B cell (primary cell): ENCODE measurements around the gene KCNJ1. TPM values are rescaled to one million over a fixed set of nuclear protein-coding genes. Genes with fewer than 3 reads are reported as not detected.

Experiments
- ATAC-seq: fragments of 200-7000 bp; cut with Tn5 transposase; one replicate; pipeline ENCODE4 v1.10.0; 2021; ENCODE audit warnings: low read depth, mild to moderate bottlenecking, moderate number of reproducible peaks, moderate library complexity
- CTCF ChIA-PET: fragments of 350-600 bp; sonication (Branson Sonifier 250); formaldehyde crosslinking; loops from one replicate; lab custom pipeline; 2021; ENCODE audit warnings: antibody characterized with exemption, inconsistent platforms; lab: Charles Lee
- POLR2A ChIA-PET: fragments of 350-600 bp; sonication (Branson Sonifier 250); formaldehyde crosslinking; loops from one replicate; lab custom pipeline; 2021; ENCODE audit warnings: antibody characterized with exemption; lab: Charles Lee
- DNase-seq: peaks from one replicate; pipeline ENCODE4 v3.0.0; 2013
- H2AFZ ChIP-seq: 2 replicates; pipeline ENCODE4 v1.6.1; 2012; ENCODE audit warnings: mild to moderate bottlenecking, low read depth, low read length; ENCODE audit not compliant: insufficient read depth, poor library complexity, severe bottlenecking
- H3K27ac ChIP-seq, 2 donors: 1 replicate in 1 of 2; 2 replicates in 1 of 2; pipeline ENCODE4 v1.5.1; 2012 to 2013; ENCODE audit warnings: low read length in 2 of 2, mild to moderate bottlenecking in 2 of 2, moderate library complexity in 1 of 2
- H3K27me3 ChIP-seq, 4 experiments: fragments of 200-600 bp in 1 of 4; sonication (generic) in 1 of 4; replicated peaks in 1 of 4; 1 replicate in 2 of 4; 2 replicates in 2 of 4; pipeline versions ENCODE4 v1.6.1 to v1.7.0; 2013 to 2016; ENCODE audit warnings: low read length in 3 of 4, mild to moderate bottlenecking in 2 of 4, mixed read lengths in 1 of 4, moderate library complexity in 1 of 4; ENCODE audit not compliant: insufficient read depth in 4 of 4, control insufficient read depth in 3 of 4; ENCODE audit errors: control extremely low read depth in 1 of 4
- H3K36me3 ChIP-seq, 2 experiments: replicated peaks in 1 of 2; 1 replicate in 1 of 2; 2 replicates in 1 of 2; pipeline versions ENCODE4 v1.6.1 to v1.7.1; 2013; ENCODE audit warnings: low read length in 1 of 2; ENCODE audit not compliant: insufficient read depth in 2 of 2, control insufficient read depth in 1 of 2; ENCODE audit errors: control extremely low read depth in 1 of 2, extremely low read depth in 1 of 2
- H3K4me1 ChIP-seq, 2 donors: fragments of 200-600 bp in 1 of 2; sonication (generic) in 1 of 2; 1 replicate in 1 of 2; 2 replicates in 1 of 2; pipeline versions ENCODE4 v1.5.1 to v1.6.1; 2013 to 2017; ENCODE audit warnings: low read length in 2 of 2; ENCODE audit not compliant: control insufficient read depth in 2 of 2, insufficient read depth in 2 of 2
- H3K4me2 ChIP-seq: replicated peaks from 2 replicates; pipeline ENCODE3; 2012; ENCODE audit warnings: mild to moderate bottlenecking, low read depth, low read length; ENCODE audit not compliant: poor library complexity, severe bottlenecking
- H3K4me3 ChIP-seq, 5 experiments: fragments of 200-600 bp in 1 of 5; sonication (generic) in 1 of 5; 1 replicate in 3 of 5; 2 replicates in 2 of 5; pipeline versions ENCODE4 v1.5.1 to v1.7.0; 2011 to 2016; ENCODE audit warnings: low read length in 4 of 5, mild to moderate bottlenecking in 4 of 5, low read depth in 2 of 5, control low read depth in 1 of 5, moderate library complexity in 1 of 5; ENCODE audit not compliant: insufficient read depth in 1 of 5; ENCODE audit errors: control extremely low read depth in 1 of 5, extremely low read depth in 1 of 5
- H3K79me2 ChIP-seq: fragments of 200-600 bp; sonication (generic); one replicate; pipeline ENCODE4 v1.6.0; 2016; ENCODE audit warnings: low read length; ENCODE audit not compliant: control insufficient read depth, insufficient read depth
- H3K9ac ChIP-seq: fragments of 200-600 bp; sonication (generic); 2 replicates; pipeline ENCODE4 v1.6.1; 2017; ENCODE audit warnings: mild to moderate bottlenecking, low read length, moderate library complexity
- H3K9me3 ChIP-seq, 3 donors: one replicate each; pipeline versions ENCODE4 v1.6.1 to v1.7.1; 2013; ENCODE audit warnings: low read length in 2 of 3; ENCODE audit not compliant: control insufficient read depth in 2 of 3, insufficient read depth in 1 of 3; ENCODE audit errors: control extremely low read depth in 1 of 3
- H4K20me1 ChIP-seq: 2 replicates; pipeline ENCODE4 v1.6.0; 2012; ENCODE audit warnings: mild to moderate bottlenecking, low read length; ENCODE audit not compliant: insufficient read depth, control insufficient read depth, poor library complexity, severe bottlenecking
- H3K27ac Mint-ChIP-seq: one replicate; pipeline ENCODE4 v1.8.0; 2021; ENCODE audit warnings: mixed read lengths
- H3K27me3 Mint-ChIP-seq: one replicate; pipeline ENCODE4 v1.8.0; 2021; ENCODE audit warnings: mixed read lengths
- H3K4me1 Mint-ChIP-seq: one replicate; pipeline ENCODE4 v1.8.0; 2021; ENCODE audit warnings: mixed read lengths
- H3K4me3 Mint-ChIP-seq: one replicate; pipeline ENCODE4 v1.8.0; 2021; ENCODE audit warnings: mixed read lengths
- H3K9me3 Mint-ChIP-seq: one replicate; pipeline ENCODE4 v1.8.0; 2022; ENCODE audit warnings: mixed read lengths; ENCODE audit not compliant: insufficient read depth
- EZH2 ChIP-seq: IDR thresholded peaks from 2 replicates; pipeline ENCODE4 v1.6.1; 2012; ENCODE audit warnings: borderline replicate concordance, low read depth, mild to moderate bottlenecking, moderate library complexity, low read length; ENCODE audit not compliant: insufficient read depth, poor library complexity, severe bottlenecking
- WGBS: methylation state at CpG from one replicate; pipeline ENCODE4 v1.1.5; 2013; ENCODE audit warnings: missing lambda C conversion rate; ENCODE audit not compliant: insufficient coverage; 5-methylcytosine and 5-hydroxymethylcytosine counted together
- intact Hi-C: fragments of 100-400 bp; cut with micrococcal nuclease; formaldehyde crosslinking; loops from one replicate; pipeline ENCODE4 v1.10.0; 2022
- polyA plus RNA-seq: library from polyadenylated mRNA; depleted of rRNA; stranded (reverse); fragments of >200 nt; gene quantifications from 2 replicates; pipeline ENCODE4 v1.2.3, GENCODE V29; 2012
- total RNA-seq, 2 donors: library from RNA; stranded (reverse); fragments of 120-200 nt in 1 of 2; gene quantifications; 1 replicate in 1 of 2; 2 replicates in 1 of 2; pipeline versions ENCODE4 v1.2.3 to v1.2.4, GENCODE V29; 2013 to 2022
- TF ChIP-seq, protein P1 (sequence below): fragments of 200-600 bp; IDR thresholded peaks from one replicate; pipeline ENCODE4 v1.8.0; 2022; ENCODE audit warnings: antibody characterized with exemption, mild to moderate bottlenecking

The KCNJ1 gene
- total and polyA plus RNA-seq, 2 donors (not counting 1 experiment from before 2014, with no cell fraction given), result not detected

DNA sequence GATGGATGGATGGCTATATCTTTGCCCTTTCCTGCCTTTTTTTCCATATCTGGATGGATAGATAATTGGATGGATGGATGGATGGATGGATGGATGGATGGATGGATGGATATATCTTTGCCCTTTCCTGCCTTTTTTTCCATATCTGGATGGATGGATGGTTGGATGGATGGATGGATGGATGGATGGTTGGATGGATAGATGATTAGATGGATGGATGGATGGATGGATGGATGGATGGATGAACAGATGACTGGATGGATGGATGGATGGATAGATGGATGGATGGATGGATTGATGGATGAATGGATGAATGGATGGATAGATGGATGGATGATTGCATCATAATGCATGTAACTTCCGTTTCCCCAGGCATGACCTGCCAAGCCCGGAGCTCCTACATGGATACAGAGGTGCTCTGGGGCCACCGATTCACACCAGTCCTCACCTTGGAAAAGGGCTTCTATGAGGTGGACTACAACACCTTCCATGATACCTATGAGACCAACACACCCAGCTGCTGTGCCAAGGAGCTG is 49.0 kb upstream of the KCNJ1 start:
- no peaks in the 10 kb centered on the region for H3K79me2 ChIP-seq
- CTCF ChIA-PET, result no interaction called here
- peaks cover 0 to 21% (median 0%) of the 10 kb centered on the region in 4 experiments for H3K27me3 ChIP-seq
- H4K20me1 ChIP-seq, result no peaks in the 10 kb centered on the region
- intact Hi-C loops, result no loop called here
- H3K9me3 ChIP-seq, result peaks cover 0 to 12% (median 0%) of the 10 kb centered on the region in 3 donors
- no peak for ATAC-seq
- no peak overlapping the region for H3K4me3 Mint-ChIP-seq
- TF ChIP-seq, protein P1, sequence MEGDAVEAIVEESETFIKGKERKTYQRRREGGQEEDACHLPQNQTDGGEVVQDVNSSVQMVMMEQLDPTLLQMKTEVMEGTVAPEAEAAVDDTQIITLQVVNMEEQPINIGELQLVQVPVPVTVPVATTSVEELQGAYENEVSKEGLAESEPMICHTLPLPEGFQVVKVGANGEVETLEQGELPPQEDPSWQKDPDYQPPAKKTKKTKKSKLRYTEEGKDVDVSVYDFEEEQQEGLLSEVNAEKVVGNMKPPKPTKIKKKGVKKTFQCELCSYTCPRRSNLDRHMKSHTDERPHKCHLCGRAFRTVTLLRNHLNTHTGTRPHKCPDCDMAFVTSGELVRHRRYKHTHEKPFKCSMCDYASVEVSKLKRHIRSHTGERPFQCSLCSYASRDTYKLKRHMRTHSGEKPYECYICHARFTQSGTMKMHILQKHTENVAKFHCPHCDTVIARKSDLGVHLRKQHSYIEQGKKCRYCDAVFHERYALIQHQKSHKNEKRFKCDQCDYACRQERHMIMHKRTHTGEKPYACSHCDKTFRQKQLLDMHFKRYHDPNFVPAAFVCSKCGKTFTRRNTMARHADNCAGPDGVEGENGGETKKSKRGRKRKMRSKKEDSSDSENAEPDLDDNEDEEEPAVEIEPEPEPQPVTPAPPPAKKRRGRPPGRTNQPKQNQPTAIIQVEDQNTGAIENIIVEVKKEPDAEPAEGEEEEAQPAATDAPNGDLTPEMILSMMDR, result no peak
- TF ChIP-seq EZH2, result no peak
- no peak overlapping the region for H2AFZ ChIP-seq
- WGBS, result 100% methylated on average over 1 of the region's 3 CpGs
- no peak overlapping the region for H3K4me2 ChIP-seq
- no peak for DNase-seq
- H3K27ac ChIP-seq, result no peak overlapping the region
- H3K9ac ChIP-seq, result no peak overlapping the region
- H3K27me3 Mint-ChIP-seq, result peaks cover 50% of the 10 kb centered on the region
- H3K27ac Mint-ChIP-seq, result no peak overlapping the region
- H3K4me1 ChIP-seq, result peaks cover 0 to 4% of the 10 kb centered on the region in 2 donors
- H3K4me1 Mint-ChIP-seq, result peaks cover 5% of the 10 kb centered on the region
- H3K36me3 ChIP-seq, result no peaks in the 10 kb centered on the region
- H3K4me3 ChIP-seq, result no peak overlapping the region
- POLR2A ChIA-PET, result no interaction called here
- H3K9me3 Mint-ChIP-seq, result no peaks in the 10 kb centered on the region

DNA sequence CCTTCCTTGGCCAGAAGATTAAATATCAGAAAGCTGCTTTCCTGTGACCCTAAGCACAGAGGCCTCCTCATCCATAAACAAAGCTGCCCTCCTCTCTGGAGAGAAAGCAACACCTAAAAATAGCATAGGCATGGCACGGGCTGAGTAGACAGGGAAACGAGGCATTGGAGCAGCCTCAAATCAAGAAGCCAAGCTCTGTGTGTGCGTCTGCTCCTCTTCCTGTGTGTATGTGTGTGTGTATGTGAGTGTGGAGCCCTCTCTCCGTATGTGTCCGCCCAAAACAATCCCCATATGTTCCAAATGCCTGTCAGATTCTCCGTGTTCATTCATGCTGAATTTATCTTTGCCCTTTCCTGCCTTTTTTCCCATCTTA is 48.0 kb upstream of the KCNJ1 start:
- Mint-ChIP-seq H3K4me3 (no peak overlapping the region), H3K27ac (no peak overlapping the region), H3K9me3 (no peaks in the 10 kb centered on the region), H3K4me1 (peaks cover 5% of the 10 kb centered on the region), H3K27me3 (peaks cover 49% of the 10 kb centered on the region)
- Histone ChIP-seq H3K27ac (no peak overlapping the region), H3K79me2 (no peaks in the 10 kb centered on the region), H4K20me1 (no peaks in the 10 kb centered on the region), H3K27me3 (peaks cover 0 to 19% (median under 1%) of the 10 kb centered on the region in 4 experiments), H2AFZ (no peak overlapping the region), H3K4me3 (no peak overlapping the region), H3K36me3 (no peaks in the 10 kb centered on the region), H3K4me2 (no peak overlapping the region), H3K9me3 (peaks cover 0 to 12% (median 0%) of the 10 kb centered on the region in 3 donors), H3K9ac (no peak overlapping the region), H3K4me1 (peaks cover 0 to 4% of the 10 kb centered on the region in 2 donors)
- ChIA-PET POLR2A (no interaction called here), CTCF (interaction anchor here (0.8 to 1.1 kb wide), 2 partner anchors 9 to 31 kb away, joined by 3 to 4 read pairs; no protein-coding TSS in a partner anchor)
- 100% methylated on average over 1 of the region's 6 CpGs for WGBS
- no peak for ATAC-seq
- no peak for TF ChIP-seq EZH2
- TF ChIP-seq, protein P1, result no peak
- intact Hi-C loops, result no loop called here
- no peak for DNase-seq
